Stimulated activated CD4-positive, alpha-beta T cell treated with anti-CD3 and anti-CD28 coated beads, TNF-alpha, amount 100 ng/mL, for 24 hours (primary cell): ENCODE data around the gene SMIM43.
"Not testable (repeated sequence)": the region's sequence is repeated elsewhere in the genome, so short reads cannot be mapped to it uniquely, and the experiment has no call there.

Experiments used
- DNase-seq, 3 experiments: peaks; one replicate each; pipeline ENCODE4 v3.0.0-alpha.2; 2020; ENCODE audit warnings: low read depth in 3 of 3

SMIM43 gene

DNA sequence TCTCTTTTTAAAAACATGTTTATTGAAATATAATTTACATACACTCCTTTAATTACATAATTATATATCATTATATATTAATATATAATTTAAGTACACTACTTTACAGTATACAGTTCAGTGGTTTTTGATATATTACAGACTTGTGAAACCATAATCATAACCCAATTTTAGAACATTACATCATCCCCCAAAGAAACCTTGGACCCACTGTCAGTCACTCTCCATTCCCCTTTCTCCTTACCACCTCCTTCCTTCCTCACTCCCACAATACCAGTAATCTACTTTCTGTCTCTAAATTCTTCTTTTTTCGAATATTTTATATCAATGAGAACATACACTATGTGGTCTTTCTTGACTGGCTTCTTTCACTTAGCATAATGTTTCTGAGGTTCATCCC lies 18.2 kb upstream of the SMIM43 start:
- no peak for DNase-seq

DNA sequence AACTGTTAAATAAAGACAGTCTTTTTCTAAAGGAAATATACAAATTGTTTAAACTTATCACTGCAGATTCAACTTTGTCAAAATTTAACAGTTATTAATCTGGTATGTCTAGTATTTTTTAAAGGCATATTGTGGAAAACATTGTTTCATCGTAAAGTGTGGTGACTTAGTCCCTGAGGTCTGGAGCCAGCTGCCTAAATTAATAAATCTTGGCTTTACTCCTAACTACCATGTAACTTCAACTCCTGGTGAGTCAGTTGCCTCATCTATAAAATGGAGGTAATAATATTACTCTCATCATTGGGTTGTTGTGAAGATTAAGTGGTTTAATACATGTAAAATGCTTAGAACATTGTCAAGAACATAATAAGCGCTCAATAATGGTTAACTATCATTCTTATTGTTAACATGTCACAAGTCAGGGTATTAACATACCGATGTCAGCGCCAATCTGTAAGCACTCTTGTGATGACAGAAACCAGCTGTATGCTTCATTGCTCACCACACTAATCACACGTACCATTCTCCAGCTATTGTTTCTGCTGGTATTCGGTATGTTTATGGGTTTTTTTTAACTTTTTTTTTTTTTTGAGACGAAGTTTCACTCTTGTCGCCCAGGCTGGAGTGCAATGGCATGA lies 14.1 kb upstream of the SMIM43 start:
- no peak for DNase-seq

DNA sequence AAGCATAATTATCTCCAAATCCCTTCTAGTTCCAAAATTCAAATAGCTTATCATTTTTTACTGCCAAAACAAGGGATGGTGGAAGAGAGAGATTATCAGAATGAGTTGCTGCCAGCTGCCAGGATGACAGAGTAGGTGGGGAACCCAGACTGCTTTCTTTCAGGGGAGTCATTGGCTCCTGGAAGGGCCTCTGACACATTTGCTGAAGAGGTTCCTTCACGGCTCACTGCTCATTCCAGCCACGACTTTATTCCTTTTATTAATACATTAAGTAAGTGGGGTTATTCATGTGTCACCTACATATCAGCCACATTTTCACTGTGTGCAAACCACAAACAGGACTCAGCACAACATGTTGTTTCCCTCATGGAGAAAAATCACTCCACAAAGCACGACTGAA lies 12.7 kb upstream of the SMIM43 start:
- no peak for DNase-seq

DNA sequence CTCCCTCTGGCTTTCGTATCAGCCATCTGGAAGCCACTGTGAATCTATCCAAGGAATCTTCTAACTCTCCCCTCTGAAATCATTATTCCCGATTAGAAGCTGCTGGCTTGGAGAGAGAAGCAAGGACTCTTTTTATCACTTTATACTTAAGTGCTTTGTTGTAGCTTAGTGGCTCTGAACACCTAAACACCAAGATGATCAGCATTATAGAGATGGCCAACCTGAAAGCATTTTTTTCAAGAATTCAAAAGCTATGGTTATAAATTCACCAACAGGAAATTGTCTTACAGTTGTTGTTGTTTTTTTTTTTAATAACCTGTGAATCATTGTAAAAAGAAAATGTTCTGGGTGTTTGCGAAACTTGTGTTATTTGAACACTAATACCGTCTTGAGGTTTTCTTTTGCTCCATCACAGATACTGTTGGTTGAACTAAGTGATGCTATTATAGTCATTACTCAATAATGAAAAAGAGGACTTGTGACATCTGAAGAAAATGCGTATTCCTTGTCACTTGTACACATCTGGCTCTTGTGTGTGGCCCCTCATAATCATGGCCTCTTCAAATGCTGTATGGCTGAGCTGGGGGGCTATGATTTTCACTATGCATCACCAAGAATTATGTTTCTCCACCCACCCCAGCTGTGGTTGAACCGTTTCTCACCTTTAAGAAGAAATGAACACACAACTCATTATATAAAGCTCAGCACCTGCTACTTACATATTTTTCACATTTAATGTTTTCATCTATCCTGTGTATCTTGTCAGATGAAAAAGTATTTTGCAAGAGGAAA lies 11.8 kb upstream of the SMIM43 start:
- no peak for DNase-seq

DNA sequence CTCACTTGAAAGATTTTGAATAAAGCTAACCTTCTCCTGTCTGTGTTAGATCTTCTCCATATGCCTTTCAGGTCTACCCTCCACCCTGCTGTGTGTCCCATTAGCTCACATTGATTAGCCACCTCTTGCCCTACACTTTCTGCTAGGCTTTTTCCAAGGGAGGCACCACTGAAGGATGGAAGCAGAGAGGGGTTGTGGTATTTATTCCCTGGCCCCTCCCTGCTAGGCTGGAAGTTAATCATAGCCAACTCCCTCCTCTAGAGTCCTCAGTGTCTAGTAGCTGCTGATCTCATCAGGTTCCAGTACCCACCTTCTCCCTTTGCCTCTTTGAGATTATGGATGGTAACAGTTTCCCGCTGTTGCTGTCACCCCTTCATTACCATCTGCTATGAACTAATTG lies 8.9 kb upstream of the SMIM43 start:
- no peak for DNase-seq

DNA sequence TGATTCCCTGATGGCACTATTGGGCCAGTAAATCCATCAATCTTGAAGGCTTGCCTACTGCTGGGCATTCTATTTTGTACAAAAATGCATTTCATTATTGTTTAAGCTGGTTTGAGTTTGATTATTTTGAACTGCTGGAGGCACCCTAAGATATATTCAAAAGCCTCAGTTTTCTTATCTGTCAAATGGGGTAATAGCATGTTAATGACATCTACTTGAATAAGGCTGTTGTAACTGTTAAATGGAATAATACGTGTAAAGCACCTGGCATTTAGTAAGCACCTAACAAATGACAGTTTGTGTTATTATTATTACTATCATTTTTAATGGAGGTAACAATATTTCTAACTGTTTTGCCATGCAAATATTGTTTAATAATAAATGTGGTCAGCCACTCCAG lies 6.9 kb upstream of the SMIM43 start:
- no peak for DNase-seq

DNA sequence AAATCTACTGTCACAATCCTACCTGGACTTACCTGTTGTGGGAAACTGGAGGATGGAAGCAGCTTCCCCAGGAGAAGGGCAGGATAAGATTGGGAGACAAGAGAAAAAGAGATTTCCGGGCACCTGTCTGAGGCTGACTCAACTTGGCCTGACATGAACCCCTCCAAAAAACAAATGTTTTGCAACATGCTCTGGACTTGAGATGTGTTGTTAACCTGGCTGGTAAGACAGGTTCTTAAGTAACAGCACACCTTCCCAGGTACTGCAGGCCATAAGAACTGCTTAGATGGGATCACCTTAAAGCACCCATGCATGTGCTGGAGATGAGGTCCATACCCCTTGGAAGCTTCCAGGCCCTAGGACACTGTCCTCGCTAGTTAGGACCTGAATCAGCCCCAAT lies 4.4 kb upstream of the SMIM43 start:
- DNase-seq: no peak

DNA sequence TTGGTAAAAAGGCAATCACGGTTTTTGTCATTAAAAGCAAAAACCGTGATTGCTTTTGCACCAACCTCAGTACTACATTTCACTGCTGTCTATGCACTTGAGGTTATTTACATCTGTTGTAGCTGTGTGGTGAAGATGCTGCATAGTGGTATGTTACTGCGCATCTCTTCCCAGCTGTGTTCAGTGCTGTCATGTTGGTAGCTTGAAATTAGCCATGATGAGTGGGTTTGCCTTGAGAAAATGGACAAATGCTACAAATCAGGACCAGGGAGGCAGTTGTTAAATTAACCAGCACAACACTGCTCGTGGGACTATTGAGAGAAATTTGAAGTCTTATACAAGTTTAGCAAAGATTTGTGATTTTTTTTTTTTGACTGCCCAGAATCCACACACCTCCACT lies 2.2 kb upstream of the SMIM43 start:
- no peak for DNase-seq

DNA sequence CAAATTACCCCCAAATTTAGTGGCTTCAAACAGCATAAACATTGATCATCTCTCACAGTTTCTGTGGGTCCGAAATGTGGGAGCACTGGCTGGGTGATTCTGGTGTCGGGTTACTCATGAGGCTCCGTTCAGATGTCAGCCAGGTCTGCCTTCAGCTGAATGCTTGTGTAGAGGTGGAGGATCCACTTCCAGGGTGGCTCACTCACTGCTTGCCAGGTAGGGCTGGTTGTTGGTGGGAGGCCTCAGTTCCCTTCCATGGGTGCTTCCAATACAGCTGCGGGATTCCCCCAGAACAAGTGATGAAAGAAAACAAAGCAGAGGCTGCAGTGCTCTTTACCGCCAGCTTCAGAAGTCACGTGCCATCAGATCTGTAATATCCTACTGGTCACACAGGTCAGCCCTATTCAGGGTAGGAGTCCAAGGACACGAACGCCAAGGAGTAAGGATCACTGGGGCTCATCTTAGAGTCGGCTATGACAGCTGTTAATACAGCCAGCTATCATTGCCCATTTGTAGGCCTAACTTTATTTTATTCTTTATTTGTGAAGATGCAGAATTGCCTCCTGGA lies 1.1 kb upstream of the SMIM43 start:
- no peak for DNase-seq

DNA sequence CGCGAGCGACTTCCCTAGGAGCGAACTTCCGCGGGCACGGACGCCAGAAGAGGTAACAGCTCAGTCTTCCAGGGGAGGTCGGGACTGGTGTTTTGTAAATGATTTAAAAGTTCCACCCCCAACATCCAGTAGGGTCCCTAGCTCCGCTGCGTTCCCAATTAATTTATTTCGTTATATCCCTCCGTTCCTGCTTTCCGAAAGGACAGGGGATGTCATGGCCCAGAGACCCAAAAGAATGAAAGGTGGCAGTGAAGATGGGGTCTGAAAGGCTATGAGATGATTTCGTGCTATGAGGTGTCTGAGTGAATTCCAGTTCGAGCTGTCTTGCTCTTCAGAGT lies 373 bp upstream of the SMIM43 start:
- DNase-seq: no peak

DNA sequence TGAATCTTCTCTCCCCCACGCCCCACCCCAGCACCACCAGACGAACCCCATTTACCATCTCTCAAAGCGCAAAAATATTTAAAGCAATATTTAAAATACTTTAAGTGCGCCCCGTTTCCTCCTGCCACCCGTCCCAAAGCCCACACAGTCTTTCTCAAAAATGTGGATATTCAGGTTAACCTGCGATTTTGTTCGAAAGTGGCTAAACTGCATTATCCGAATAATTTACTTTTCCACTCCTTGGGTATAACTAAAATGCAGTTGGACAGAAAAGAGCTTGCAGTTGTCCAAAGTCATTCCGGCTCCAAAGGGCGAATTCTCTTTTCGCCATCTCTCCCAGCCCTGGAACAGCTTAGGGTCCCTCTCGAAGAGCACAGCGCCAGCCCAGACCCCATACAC lies 662 bp downstream of the SMIM43 start:
- DNase-seq: no peak

DNA sequence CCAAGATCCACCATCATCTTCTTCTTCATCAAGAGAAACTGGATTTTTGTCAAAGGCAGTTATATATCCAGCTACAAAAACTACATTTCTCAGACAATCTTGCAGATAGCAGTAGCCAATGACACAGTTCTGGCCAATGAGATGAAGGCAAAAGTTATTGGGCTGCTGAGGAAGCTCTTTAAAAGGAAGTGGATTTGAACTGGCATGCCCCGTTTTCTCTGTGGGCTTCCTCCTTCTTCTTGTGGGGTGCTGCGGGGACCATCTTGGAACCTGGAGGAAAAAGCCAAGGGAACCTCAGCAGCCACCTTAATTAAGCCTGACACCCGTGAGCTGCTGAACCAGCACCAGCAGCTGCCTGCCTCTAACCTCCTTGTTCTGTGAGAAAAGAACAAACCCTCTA lies 4.8 kb downstream of the SMIM43 start:
- no peak for DNase-seq

DNA sequence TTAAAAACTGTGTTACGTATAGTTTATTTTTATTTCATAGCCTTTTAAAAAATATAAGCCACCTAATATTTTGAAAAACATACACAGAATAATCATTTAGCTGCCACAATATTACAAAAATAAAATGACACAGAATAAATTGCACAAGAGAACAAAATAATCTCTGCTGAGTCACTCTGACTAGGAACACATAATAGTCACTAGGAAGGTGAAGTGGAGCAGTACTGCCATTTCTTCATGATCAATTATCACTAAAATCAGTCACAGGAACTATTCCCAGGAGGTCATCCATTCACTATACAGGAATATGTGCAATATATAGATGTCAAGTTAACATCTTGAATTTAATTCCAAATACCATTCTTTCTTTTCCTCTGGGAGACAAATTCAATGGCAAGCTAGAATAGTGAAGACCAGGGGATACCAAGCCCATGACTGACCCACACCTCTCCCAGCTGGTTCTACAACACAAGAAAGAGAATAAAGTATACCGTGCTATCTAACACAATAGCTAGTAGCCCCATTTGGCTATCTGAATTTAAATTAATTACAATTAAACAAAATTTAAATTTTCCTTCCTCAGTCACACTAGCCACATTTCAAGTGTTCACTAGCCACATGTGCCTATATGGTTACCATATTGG lies 5.9 kb downstream of the SMIM43 start:
- DNase-seq: no peak

DNA sequence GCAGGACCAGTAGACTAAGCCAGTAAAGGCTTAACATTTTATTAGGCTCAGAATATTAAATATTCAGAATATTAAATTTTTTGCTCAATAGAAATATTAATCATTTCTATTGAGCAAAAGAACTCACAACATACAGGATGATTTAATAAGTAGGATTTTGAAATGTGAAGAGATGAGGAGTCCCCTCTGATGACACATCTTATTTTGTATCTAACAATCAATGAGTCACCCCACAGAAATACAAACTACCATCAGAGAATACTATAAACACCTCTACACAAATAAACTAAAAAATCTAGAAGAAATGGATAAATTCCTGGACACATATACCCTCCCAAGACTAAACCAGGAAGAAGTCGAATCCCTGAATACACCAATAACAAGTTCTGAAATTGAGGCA lies 12.8 kb downstream of the SMIM43 start:
- not testable (repeated sequence) for DNase-seq

DNA sequence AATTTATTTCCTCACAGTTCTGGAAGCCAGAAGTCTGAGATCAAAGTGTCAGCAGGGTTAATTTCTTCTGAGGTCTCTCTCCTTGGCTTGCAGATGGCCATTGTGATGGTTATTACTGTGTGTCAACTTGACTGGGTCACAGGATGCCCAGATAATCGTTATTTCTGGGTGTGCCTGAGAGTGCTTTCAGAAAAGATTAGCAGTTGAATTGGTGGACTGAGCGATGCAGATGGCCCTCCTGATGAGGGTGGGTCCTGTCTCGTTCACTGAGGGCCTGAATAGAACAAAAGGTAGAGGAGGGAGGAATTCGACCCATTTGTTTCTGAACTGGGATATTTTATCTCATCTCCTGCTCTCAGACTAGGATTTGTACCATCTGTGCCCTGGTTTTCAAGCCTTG lies 15.7 kb downstream of the SMIM43 start:
- no peak for DNase-seq

DNA sequence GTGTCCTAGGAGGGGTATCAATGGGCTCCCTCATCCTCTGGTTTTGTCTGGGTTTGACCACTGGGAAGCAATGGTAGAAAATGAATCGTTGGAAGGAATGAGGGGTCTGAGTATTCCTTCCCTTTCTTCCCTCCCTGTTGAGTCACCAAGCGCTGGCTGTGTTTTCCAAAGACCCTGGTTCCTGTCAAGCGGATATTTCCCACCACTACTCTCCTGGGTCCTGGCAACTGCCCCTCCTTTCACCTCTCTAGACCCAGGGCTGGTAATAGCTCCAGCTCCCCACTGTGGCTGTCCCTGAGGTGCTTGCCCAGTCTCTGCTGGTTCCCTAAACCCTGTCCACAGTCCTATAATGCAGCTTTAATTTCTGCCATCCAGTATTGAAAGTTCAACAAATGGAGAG lies 22.2 kb downstream of the SMIM43 start:
- DNase-seq: no peak

DNA sequence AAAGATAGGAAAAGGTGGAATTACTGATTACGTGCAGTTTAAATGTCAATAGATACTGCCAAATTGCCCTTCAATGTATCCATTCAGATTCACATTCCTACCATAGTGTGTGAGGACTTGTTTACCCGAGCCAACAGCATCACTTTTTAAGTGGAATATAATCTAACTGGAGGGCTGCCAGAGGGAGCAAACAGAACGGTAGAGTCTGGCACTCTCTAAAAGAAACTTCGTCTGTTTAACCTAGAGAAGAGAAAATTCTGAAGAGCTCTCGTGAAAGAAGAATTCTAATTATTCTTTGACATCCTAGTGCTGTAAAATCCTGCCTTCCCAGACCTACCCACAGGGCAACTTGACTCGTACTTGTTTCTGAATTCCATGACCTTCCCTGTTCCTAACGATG lies 23.2 kb downstream of the SMIM43 start:
- no peak for DNase-seq

DNA sequence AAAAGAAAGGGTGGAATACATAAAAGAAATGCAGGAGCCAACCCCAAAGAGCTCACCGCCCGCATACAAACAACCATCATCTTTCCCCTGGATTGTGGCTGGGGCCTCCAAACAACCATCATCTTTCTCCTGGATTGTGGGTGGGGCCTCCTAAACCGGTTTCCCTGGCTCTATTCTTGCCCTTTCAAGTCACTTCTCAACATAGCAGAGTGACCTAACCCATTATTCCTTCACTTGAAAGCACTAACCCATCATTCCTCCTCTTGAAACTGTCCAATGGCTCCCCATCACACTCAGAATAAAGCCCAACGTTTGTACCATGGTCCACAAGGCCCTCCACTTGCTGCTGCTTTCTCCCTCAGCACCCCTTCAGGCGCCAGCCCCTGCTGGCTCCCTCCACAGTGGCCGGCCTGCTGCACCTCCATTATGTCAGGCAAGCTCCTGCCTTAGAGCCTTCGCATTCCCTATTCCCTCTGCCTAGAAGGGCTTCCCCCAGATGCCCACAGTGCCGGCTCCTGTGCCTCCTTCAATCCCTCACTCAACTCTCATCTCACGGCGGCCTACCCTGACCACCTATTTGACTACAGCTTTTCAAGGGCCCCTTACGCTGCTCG lies 24.1 kb downstream of the SMIM43 start:
- DNase-seq: no peak

DNA sequence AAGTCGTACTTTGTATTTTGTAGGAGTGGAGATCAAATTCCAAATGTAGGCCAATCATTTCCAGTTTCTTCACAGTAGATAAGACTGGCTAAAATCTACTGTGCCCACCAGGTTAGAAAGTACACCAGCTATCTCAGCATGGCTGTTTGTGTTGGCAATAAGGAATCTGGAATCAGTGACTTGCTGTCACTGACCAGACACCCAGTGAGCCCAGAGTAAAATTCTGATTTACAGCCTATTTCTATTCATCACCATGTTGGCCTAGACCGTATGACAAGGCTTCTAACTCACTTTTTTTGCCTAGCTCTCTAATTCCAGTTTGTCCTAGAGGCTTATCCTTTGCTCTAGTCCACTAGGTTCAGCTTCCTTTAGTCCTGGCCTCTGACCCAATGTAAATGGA lies 25.4 kb downstream of the SMIM43 start:
- DNase-seq: no peak

DNA sequence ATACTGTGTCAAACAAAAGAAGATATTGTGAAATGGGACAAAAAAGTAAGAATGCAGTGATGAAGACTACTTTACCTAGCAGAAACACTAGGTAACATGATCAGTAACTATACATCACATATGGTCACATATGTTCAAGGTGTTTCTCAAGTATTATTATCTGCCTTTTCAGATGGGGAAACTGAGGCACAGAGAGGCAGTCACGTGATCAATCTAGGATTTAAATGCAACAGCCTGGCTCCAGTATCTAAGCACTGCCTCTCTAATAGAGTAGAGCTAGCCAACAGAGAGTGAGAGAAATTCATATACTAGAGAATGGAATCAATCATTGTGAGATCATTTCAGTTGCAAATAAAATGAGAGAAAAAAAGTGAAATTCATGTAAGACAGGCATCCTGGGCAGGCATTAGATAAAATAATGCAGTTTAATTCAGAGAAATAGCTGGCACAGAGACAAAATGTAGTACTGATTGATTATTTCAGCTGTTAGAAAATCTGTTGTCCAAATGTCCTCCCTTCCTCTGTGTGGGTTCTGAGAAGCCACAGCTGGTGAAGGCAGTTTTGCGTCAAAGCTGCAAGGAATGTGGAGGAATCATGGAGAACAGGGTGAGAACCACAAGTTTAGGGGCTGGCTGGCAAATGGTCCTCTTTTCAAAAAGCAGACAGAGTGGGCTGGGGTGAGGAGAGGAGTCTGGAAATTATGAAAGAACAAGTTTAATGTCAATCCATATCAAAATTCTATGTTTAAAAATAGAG lies 26.0 kb downstream of the SMIM43 start:
- DNase-seq: no peak

DNA sequence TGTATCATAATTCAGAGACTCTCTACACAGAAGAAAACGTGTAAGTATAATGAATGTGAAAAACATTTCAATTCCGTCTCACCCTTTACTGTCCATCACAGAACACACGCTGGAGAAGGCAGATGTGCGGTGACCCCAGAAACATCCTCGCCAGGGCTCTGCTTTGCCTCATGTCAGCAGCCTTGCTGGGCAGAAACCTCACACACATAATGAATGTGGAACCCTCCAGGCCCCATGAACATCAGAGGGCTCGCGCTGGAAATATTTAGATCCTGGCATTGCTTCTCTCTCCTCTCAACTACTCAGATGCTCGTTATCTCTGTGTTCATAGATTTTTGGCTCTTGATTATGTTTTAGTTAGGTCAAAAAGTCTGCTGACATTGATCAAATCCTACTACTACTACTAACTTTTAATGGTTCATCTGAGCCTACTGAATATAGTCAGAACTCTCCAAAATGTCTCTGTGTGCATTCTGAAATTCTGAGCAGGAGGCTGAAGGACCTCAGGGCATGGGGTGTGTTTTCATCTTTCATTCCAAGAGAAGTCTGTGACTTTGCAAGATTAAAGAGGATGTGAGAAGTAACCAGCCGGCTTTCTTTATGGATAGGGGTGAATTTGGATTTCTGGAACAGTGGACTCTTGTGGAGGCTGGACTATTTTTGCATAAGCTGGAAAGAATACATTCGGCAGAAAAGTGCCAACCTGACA lies 27.0 kb downstream of the SMIM43 start:
- DNase-seq: no peak
